ENCODE measurements around the gene SMAD7.

The SMAD7 gene, protein sequence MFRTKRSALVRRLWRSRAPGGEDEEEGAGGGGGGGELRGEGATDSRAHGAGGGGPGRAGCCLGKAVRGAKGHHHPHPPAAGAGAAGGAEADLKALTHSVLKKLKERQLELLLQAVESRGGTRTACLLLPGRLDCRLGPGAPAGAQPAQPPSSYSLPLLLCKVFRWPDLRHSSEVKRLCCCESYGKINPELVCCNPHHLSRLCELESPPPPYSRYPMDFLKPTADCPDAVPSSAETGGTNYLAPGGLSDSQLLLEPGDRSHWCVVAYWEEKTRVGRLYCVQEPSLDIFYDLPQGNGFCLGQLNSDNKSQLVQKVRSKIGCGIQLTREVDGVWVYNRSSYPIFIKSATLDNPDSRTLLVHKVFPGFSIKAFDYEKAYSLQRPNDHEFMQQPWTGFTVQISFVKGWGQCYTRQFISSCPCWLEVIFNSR

DNA sequence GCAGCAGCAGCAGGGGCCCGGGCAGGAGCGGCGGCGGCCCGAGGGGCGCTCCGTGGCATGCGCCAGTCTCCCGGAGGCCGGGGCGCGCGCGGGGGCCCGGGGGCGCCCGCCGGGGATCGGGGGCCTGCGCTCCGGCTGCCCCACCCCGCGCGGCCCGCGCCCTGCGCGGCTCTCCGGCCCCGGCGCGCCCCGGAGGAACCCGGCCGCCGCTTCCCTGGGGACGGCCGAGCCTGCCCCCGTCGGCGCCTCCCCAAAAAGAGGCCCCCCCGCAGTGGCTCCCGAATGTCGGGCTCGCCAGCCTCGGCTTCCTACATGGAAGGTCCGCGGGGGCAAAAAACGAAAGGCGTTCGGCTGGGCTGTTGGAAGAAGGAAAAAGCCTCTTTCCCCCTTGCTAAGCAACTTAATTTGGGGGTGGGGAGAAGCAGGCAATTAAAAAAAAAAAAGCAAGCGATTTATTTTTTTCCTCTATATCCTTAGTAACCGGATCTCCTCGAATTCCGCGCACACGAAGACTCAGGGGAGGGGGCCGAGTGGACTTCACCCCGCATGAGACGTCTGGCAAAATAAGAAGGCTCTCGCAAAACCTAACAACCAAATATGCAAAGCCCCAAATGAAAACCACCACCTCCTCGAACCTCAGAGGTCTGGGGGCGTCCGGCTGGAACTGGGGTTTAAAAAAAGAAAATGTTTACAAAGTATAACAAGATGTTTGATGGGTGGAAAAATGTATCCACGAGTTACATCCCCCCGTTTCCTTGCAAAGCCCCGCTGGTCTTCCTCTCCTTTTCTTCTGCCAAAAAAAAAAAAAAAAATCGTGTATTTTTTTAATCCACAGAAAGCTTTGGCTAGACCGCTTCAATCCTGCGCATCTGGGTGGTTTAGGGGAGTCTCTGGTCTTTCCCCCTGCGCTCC lies at the start of gene SMAD7:
Gene SMAD7, minus strand, starts transcription at position 430 of the 912 bp plus-strand sequence. CDS start 541 bp downstream, outside the sequence.
- DNase-seq (ENCODE audit: low spot score), result peak; percentile 65

DNA sequence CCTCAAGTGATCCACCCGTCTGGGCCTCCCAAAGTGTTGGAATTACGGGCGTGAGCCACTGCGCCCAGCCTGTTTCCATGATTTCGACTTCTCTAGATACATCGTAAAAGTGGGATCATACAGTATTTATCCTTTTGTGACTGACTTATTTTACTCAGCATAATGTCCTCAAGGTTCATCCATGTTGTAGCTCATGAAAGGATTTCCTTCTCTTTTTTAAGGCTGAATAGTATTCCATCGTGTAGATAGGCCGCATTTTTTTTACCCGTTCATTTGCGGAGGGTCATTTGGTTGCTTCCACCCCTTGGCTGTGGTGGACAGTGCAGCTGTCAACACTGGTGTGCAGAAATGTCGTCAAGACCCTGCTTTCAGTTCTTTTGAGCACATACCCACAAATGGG lies 48.8 kb upstream of the SMAD7 start:
- no peak for DNase-seq (ENCODE audit: low spot score)

DNA sequence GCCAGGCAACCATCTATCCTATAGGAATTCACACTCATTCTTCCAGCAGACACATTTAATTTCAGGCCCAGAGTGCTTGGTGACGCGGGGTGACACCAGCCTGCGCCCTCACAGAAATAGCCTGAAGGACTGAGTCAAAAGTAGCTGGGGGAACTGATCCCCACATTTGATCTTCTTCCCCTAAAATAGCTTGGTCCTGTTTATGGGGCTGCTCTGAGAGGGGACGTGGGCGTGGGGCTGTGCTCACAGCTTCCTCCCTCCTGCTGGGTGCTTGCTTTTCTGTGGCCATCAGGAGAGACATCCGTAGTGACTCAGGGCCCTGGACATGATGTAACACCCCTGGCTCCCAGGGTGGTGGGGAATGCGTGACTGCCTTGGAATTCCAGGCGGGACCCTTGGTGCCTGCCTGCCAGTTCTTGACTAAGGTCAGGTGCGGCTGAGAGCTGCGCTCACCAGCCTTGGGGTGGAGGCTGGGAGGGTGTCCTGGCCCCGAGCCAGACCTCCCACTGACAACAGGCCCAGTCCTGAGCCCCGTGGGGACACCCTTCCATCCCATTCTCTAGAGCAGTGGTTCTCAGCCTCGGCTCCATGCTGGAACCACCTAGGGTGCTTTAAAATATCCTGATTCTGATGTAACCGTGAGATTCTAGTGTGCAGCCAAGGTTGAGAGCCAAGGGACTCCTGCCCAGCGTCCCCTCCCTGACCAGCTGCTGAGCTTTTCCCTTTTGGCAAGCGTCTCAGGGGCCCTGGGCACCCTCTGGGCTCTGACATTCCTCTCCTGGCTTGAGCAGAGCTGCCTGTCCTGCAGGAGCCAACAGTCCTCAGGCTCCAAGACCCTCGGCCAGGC lies 47.4 kb upstream of the SMAD7 start:
- no peak for DNase-seq (ENCODE audit: low spot score)

DNA sequence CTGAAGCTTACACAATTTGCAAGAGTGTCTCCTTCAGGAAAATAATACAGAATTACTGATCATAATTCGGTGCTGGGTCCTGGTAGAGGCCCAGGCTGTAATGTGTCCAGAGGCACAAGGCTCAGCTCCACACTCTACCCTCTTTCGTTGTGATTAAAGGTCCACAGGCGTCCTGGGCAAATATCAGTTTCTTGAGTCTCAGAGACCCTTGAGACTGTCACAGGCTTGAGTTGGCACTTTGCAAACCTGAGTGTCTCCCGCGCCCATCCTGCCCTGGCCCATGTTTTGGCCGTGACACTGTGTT lies 46.9 kb upstream of the SMAD7 start:
- DNase-seq (ENCODE audit: low spot score), result no peak

DNA sequence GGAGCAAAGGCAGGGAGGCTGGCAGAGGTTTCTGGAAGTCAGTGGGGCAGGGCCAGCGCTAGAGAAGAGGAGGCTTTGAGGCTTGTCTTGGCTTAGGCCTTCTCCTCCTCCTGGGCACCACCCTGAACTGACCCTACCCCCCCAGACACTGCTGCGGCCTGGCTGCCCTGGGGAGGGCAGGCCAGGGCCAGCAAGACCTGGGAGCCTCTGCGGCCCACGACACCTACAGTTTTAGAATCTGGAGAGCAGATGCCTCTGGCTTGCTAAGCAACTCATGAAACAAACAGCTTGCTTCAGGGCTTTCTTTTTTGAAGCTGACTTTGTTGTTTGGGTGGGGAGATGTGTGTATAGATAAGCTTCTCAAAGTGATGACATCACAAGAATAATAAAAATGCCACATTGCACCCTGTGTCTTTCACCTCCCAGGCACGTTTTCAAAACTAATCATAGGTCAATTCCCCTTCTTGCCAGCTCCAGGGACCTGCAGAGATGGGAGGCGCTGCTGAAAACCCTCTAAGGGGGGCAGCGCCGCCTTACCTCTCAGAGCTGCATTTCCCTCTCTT lies 46.2 kb upstream of the SMAD7 start:
- no peak for DNase-seq (ENCODE audit: low spot score)

DNA sequence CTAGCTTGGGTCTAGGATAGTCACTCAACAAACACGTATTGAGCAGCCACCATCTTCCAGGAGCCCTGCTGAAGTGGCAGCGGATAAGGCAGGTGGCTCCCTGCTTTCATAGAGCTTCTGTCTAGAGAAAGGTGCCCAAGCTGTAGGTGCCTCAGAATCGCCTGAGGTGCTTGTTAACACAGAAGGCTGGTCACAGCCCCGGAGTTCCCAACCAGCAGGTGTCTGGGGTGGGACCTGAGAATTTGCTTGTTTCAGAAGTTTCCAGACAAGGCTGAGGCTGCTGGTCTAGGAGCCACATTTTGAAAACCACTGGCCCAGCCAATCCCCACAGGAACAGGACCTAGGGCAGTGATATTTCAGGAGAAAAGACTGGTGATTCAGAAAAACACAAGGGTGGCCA lies 45.3 kb upstream of the SMAD7 start:
- no peak for DNase-seq (ENCODE audit: low spot score)

DNA sequence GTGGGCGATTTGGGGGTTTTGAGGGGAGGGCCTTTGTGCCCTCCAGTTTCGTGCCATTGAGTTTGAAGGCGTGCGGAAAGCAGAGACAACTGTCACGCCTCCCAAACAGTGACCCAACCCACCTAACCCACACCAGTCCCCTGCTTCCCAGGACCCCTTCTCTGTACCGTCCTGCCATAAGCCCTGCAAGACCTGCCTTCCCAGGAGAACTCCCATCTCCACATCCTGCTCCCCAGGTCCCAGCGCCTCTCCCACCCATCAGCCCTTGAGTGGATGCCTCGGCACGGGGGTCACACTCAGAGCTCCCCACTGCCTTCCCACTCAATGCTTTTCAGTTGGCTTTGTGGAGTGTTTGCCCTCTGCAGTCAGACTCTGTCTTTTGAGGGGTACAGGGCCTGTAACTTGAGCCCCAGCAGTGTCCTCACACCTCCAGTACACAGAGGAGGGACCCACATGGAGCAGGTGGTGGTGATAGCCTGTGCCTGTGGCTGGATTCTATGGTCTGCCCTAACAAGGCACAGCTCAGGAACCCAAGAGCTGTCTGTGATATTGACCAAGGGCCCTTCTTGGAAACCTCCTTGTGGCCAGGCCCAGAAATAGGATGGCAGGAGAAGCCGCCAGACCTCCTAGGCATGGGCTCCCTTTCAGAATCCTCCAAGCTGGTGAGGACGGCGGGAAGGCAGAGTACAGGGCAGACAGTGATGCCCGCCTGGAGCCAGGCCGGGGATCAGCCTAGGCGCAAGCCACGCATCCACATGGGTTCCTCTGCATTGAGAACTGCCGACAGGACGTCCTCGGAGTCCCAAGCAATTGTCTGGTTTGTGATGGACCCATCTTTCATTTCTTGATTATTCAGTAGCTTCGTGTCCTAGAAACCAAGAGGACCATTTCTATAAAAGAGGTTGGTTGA lies 44.4 kb upstream of the SMAD7 start:
- DNase-seq (ENCODE audit: low spot score), result no peak

DNA sequence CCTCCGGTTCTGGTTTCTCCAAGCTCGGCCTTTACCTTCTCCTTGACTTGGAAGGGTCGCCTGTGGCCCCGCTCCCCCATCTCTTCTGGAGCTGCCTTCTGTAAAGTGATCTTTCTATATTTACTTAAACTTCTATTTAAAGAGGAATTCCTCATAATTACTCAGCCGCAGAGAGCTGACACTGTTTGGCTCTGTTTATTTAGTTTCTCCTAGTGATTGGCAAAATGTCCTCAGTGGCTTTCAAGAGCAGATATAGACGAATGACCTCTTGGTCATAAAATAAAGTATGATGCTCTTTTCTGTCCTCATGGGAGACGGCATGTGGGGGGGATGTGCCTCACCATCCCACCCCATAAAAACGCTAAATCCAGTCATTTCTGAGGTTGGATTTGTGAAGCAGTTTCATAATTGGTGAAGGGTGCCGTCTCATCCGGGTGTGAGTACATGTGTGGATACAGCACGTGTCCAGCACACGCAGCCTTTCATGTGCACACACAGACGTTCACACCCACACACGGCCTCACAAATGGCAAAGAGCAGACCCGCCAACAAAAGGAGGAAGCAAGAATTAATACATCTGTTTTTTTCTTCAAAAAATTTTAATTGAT lies 43.4 kb upstream of the SMAD7 start:
- no peak for DNase-seq (ENCODE audit: low spot score)

DNA sequence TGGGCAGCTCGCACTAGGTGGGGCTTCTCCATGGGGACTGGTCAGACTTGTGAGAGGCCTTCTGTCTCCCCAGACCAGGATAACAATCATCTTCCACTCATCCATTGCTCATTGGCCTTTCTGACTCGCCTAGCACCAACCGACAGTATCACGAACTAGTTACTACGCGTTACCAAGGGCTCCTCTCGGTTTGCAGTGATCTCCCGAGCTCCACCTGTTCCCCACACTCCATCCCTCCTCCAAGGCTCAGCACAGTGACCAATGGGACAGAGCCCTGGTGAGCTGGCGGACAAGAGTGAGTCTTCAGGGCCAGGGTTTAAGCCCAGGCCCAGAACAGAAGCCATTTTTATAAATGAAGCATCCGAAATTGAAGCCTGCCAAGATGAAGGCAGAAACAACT lies 42.8 kb upstream of the SMAD7 start:
- DNase-seq (ENCODE audit: low spot score), result no peak

DNA sequence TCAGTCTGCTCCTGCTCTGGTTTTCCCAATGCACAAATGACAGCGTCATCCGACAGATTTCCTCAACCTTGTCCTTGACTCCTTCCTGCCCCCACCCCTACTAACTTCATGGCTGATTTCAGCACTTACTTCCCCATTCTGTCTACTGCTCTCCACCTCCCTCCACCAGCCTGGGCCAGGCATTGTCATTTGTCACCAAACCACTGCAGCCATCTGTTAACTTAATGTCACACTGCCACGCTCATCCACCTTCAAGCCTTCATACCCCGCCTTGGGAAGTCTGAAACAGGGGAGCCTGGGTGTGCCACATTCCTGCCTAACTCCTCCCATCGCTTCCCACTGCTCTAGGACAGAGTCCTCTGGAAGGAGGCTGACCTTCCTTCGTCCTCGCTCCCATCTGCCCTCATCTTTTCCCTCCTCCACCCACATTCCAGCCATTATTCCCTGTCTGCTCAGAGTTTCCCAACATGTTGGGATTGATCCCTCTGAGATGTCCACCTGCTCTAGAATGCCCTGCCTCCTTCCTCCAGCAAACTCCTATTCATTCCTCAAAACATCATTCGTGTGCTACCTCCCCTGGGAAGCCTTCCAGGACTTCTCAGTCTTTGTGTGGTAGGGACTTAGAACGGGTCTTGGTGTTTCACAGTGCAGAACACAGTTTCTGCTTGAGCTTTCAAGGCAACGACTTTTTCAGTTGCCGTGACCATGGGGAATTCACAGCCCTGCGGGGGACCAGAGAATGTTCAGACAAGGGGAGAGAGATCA lies 42.2 kb upstream of the SMAD7 start:
- DNase-seq (ENCODE audit: low spot score), result no peak

DNA sequence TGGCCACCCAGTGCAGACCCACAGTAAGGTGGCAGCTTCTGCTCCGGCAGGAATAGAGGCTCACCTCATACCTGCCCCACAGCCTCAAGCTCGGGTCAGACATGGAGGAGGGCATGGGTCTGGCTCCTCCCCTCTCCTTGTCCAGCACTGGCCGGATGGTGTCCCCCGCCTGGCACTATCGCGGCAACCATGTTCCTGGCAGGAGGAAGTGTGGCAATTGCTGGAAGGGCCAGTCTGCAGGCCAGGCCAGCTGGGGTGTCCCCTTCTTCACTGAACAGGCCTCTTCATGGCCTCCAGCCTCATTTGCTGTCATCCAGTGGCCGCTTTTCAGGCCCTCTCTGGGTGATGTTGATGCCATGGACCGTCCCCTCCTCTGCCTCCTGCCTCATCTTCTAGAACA lies 41.4 kb upstream of the SMAD7 start:
- no peak for DNase-seq (ENCODE audit: low spot score)

DNA sequence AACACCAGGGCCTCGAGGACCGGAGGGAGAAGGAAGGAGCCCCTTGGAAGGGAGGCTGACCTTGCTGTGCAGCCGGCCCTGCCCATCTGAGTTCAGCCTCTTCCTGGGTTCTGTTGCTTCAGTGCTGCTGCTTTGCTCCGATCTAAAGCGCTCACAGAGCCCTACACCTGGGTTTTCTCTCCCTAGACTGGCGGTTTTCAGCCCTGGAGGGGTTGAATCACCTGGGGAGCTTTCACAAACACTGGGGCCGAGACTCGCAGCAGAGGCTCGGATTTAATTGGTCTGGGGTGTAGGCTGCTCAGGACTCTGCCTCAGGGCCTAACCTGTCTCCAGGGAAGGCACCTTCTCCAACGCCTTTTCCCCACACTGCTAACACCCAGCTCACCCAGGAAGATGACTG lies 40.9 kb upstream of the SMAD7 start:
- no peak for DNase-seq (ENCODE audit: low spot score)

DNA sequence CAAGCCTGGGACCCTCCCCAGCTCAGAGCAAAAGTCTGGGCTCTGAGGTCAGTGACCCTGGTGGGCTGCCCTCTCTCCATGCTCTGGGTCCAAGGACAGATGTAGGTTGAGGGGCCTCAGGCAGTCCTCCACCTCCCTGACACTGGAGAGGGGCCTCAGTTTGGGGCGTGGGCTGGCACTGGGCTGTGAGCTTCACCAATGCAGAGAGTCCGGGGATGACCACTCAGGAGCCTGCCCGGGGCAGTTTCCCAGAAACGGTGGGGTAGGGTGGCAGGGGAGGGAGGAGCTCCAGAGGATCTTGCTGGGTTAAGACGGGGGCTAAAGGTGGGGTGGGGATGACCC lies 40.5 kb upstream of the SMAD7 start:
- no peak for DNase-seq (ENCODE audit: low spot score)

DNA sequence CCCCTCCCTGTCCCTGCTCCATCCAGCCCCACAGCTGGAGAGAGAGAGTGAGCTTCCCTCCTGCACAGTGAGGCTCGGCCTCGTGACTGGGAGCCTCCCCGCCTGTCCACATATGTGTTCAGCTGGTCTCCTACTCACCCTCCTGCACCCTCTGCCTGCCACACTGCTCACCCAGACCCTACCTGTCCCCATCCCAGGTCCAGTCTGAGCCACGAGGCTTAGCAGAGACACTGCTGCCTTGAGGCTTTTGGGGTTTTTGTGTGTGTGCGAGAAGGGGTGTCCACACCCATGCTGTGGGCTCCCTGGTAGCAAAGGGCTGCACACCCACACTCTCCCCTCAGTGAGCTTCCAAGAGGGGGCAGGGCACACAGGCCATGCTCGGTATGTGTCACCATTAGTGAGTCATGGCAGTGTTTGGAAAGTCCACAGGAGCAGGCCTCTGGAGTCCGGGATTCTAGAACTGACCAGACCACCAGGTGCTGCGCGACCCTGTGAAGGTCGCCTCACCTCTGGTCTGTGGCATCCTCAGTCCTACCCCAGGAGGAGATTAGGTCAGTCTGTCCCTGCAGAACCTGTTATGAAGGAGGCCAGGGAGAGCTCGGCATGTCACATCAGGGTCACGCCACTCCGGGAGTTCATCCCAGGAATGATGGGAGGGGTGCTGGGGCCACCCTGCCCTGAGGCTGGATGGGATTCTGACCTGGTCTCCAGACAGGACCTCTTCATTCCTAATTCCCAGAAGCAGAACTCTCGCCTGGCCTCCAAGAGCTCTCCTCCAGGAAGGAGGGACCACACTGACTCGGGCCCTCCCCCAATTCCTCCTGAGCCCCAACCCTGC lies 39.9 kb upstream of the SMAD7 start:
- no peak for DNase-seq (ENCODE audit: low spot score)

DNA sequence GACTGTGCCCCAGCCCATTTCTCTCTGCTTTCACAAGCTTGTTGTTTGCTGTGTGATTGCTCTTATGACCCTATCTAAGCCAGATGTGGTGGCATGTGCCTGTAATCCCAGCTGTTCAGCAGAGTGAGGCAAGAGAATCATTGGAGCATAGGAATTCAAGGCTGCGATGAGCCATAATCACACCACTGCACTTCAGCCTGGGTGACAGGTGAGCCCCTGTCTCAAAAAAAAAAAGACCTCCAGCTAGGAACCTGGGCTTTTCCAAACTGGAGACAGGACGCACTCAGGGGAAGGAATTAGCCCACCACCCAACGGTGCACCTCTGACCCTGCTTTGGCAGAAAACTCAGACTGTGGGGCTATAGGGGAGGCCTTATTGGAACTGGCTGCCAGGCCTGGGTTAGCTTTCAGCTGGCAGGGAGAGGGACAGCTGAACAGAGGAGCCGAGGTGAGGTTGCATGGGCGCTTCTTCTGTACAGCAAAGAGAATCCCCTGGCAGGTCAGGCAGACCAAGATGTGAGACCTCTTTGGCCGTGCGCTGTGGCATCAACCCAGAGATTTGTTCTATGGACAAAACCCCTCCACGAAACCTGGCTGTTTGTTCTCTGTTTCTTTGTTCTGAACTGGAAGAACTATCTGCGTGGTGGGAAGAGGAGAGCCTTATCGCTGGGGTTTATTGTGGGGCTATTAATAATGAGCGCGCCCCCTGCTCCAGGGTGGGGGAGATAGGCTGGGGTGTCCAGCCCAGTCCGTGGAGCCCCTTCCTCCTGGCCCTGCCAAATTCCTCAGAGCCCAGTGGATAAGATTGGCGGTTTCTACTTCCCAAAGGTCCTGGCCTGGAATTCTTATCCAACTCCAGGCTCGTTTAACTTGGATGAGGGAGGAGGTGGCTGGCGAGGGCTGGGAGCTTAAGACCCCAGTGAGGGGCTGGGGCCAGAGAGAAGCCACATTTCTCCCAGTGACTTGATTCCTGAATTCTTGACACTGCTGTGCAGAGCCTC lies 38.8 kb upstream of the SMAD7 start:
- no peak for DNase-seq (ENCODE audit: low spot score)

DNA sequence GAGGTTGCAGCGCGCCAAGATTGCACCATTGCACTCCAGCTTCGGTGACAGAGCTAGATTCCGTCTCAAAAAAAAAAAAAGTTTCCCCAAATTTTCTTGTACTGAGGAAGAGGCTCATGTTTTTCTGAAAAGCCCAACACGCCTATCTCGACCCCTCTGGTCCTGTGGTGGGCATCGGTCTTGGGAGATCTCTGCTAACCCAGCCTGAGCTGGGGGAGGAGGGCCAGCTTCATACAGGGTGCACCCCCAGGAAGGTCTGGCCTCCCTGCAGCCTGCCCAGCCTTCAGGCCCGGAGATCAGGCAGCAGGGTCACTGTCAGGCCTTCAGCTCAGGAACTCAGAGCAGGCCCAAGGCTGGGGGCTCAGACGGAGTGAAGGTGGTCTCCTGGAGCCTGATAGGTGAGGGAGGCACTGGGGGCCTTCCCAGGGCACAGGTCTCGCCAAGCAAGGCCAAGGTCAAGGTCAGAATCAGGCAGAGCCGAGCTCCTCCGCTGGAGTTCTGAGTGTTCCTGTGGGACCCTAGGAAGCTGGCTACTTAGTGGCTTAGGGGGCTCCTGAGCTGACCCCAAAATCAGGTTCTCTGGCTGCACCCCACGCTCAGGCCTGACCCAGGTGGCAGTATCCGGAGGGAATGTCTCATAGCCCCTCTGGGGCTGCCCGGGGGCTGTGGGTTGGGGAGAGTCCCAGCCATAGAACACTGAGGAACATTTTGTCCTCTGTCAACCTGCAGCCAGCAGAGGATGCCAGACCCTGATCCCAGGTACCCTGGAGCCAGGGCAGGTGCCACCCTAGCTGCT lies 37.9 kb upstream of the SMAD7 start:
- no peak for DNase-seq (ENCODE audit: low spot score)

DNA sequence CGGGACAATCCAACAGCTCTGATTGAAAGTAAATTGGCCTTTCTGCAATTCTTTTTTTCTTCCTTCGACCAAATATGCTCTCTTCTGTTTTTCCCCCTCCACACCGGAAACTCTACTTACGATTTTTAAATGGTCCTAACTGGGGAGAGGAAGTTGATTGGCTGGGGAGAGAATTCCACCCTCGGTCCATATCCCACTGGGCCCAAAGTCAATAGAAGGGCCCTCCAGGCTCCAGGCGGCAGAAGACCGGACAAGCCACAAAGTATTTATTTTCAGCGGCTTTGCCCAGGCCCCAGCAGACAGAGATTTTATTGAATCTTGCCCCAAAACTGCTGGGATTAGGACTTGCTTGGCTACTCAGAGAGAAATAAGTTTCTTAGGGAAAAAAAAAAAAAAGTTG lies 37.1 kb upstream of the SMAD7 start:
- no peak for DNase-seq (ENCODE audit: low spot score)

Measured in D341Med (cell line).